WTC11 (cell line): ENCODE results near the gene REEP1. TPM values are rescaled to one million over a fixed set of nuclear protein-coding genes. Genes with fewer than 3 reads are reported as not detected.

Source experiments
- ATAC-seq: fragments of 200-7000 bp; cut with Tn5 transposase; 2 replicates; pipeline ENCODE4 v1.10.0; 2021; ENCODE audit warnings: mild to moderate bottlenecking, moderate library complexity
- CTCF ChIA-PET: fragments of 300-600 bp; sonication (Branson Sonifier 250); formaldehyde crosslinking; loops from one replicate; lab custom pipeline; 2021; ENCODE audit warnings: antibody characterized with exemption; lab: Charles Lee
- POLR2A ChIA-PET: fragments of 350-600 bp; sonication (Branson Sonifier 250); formaldehyde crosslinking; loops from one replicate; lab custom pipeline; 2021; ENCODE audit warnings: antibody characterized with exemption; lab: Charles Lee
- DNase-seq: peaks from one replicate; pipeline ENCODE4 v3.0.0; 2021; ENCODE audit warnings: low spot score
- H3K27ac Mint-ChIP-seq: 2 replicates; pipeline ENCODE4 v1.8.0; 2021; ENCODE audit warnings: mixed read lengths
- H3K27me3 Mint-ChIP-seq: 2 replicates; pipeline ENCODE4 v1.8.0; 2021; ENCODE audit warnings: low read depth, mild to moderate bottlenecking, moderate library complexity, mixed read lengths
- H3K36me3 Mint-ChIP-seq: 2 replicates; pipeline ENCODE4 v1.8.0; 2021; ENCODE audit warnings: mixed read lengths
- H3K4me1 Mint-ChIP-seq: 2 replicates; pipeline ENCODE4 v1.8.0; 2022; ENCODE audit warnings: mixed read lengths
- H3K4me3 Mint-ChIP-seq: 2 replicates; pipeline ENCODE4 v1.8.0; 2021; ENCODE audit warnings: mild to moderate bottlenecking, moderate library complexity, mixed read lengths
- H3K9me3 Mint-ChIP-seq: 2 replicates; pipeline ENCODE4 v1.8.0; 2021; ENCODE audit warnings: mixed read lengths
- E2F5 ChIP-seq: sonication (generic); formaldehyde crosslinking; IDR thresholded peaks from 2 replicates; pipeline ENCODE4 v1.8.1; 2022; ENCODE audit warnings: mild to moderate bottlenecking, moderate library complexity, missing genetic modification reagents
- ESRRA ChIP-seq: sonication (generic); formaldehyde crosslinking; IDR thresholded peaks from 2 replicates; pipeline ENCODE4 v1.8.1; 2022; ENCODE audit warnings: mild to moderate bottlenecking, missing genetic modification reagents, borderline replicate concordance
- ETV6 ChIP-seq: sonication (generic); formaldehyde crosslinking; IDR thresholded peaks from 2 replicates; pipeline ENCODE4 v1.8.1; 2022; ENCODE audit warnings: mild to moderate bottlenecking, missing genetic modification reagents
- FOXJ3 ChIP-seq: sonication (generic); formaldehyde crosslinking; IDR thresholded peaks from 2 replicates; pipeline ENCODE4 v1.9.0; 2021; ENCODE audit warnings: missing genetic modification reagents, mild to moderate bottlenecking, borderline replicate concordance
- FOXP4 ChIP-seq: sonication (generic); formaldehyde crosslinking; IDR thresholded peaks from 2 replicates; pipeline ENCODE4 v1.8.0; 2022; ENCODE audit warnings: mild to moderate bottlenecking, missing genetic modification reagents
- GABPB1 ChIP-seq: sonication (generic); formaldehyde crosslinking; IDR thresholded peaks from 2 replicates; pipeline ENCODE4 v1.8.1; 2023; ENCODE audit warnings: mild to moderate bottlenecking, missing genetic modification reagents
- GRHL2 ChIP-seq: fragments of 250-450 bp; sonication (Bioruptor Pico); IDR thresholded peaks from 2 replicates; pipeline ENCODE4 v1.8.0; 2022; ENCODE audit warnings: mild to moderate bottlenecking, moderate library complexity; ENCODE audit not compliant: insufficient replicate concordance, severe bottlenecking
- GTF2I ChIP-seq: fragments of 250-450 bp; sonication (Bioruptor Pico); conservative IDR thresholded peaks from 2 replicates; pipeline ENCODE4 v1.4.0; 2021; ENCODE audit warnings: mild to moderate bottlenecking
- MYBL2 ChIP-seq: sonication (generic); formaldehyde crosslinking; IDR thresholded peaks from 2 replicates; pipeline ENCODE4 v1.8.1; 2023; ENCODE audit warnings: mild to moderate bottlenecking, moderate library complexity, missing genetic modification reagents
- NR2C2 ChIP-seq: sonication (generic); formaldehyde crosslinking; IDR thresholded peaks from 2 replicates; pipeline ENCODE4 v1.8.0; 2022; ENCODE audit warnings: mild to moderate bottlenecking, missing genetic modification reagents
- ZBTB21 ChIP-seq: sonication (generic); formaldehyde crosslinking; IDR thresholded peaks from 2 replicates; pipeline ENCODE4 v1.8.1; 2023; ENCODE audit warnings: mild to moderate bottlenecking, missing genetic modification reagents, borderline replicate concordance
- ZMAT4 ChIP-seq: fragments of 250-450 bp; sonication (Bioruptor Pico); IDR thresholded peaks from 2 replicates; pipeline ENCODE4 v1.9.0; 2021; ENCODE audit warnings: mild to moderate bottlenecking
- ZNF138 ChIP-seq: sonication (generic); formaldehyde crosslinking; conservative IDR thresholded peaks from 2 replicates; pipeline ENCODE4 v1.8.1; 2022; ENCODE audit warnings: mild to moderate bottlenecking, moderate library complexity, missing genetic modification reagents
- ZNF425 ChIP-seq: fragments of 250-450 bp; sonication (Bioruptor Pico); conservative IDR thresholded peaks from 2 replicates; pipeline ENCODE4 v1.9.0; 2021; ENCODE audit warnings: mild to moderate bottlenecking
- total RNA-seq: library from RNA; stranded (reverse); gene quantifications from 3 replicates; pipeline ENCODE4 v1.2.3, GENCODE V29; 2021
- TF ChIP-seq, protein P1 (sequence below): fragments of 250-450 bp; sonication (Bioruptor Pico); IDR thresholded peaks from 2 replicates; pipeline ENCODE4 v1.9.0; 2021; ENCODE audit warnings: mild to moderate bottlenecking, borderline replicate concordance
- TF ChIP-seq, protein P2 (sequence below): sonication (generic); formaldehyde crosslinking; IDR thresholded peaks from 2 replicates; pipeline ENCODE4 v1.8.0; 2022; ENCODE audit warnings: mild to moderate bottlenecking, missing genetic modification reagents
- TF ChIP-seq, protein P3 (sequence below): fragments of 250-450 bp; sonication (Bioruptor Pico); IDR thresholded peaks from 2 replicates; pipeline ENCODE4 v1.9.0; 2021; ENCODE audit warnings: mild to moderate bottlenecking

REEP1 gene
- total RNA-seq, 1 experiment from 2014 or later = 1.9 TPM

GRCh38 chr2:86175828-86176227 lies 161.6 kb downstream of the REEP1 start (continued):
- TF ChIP-seq, protein P1, sequence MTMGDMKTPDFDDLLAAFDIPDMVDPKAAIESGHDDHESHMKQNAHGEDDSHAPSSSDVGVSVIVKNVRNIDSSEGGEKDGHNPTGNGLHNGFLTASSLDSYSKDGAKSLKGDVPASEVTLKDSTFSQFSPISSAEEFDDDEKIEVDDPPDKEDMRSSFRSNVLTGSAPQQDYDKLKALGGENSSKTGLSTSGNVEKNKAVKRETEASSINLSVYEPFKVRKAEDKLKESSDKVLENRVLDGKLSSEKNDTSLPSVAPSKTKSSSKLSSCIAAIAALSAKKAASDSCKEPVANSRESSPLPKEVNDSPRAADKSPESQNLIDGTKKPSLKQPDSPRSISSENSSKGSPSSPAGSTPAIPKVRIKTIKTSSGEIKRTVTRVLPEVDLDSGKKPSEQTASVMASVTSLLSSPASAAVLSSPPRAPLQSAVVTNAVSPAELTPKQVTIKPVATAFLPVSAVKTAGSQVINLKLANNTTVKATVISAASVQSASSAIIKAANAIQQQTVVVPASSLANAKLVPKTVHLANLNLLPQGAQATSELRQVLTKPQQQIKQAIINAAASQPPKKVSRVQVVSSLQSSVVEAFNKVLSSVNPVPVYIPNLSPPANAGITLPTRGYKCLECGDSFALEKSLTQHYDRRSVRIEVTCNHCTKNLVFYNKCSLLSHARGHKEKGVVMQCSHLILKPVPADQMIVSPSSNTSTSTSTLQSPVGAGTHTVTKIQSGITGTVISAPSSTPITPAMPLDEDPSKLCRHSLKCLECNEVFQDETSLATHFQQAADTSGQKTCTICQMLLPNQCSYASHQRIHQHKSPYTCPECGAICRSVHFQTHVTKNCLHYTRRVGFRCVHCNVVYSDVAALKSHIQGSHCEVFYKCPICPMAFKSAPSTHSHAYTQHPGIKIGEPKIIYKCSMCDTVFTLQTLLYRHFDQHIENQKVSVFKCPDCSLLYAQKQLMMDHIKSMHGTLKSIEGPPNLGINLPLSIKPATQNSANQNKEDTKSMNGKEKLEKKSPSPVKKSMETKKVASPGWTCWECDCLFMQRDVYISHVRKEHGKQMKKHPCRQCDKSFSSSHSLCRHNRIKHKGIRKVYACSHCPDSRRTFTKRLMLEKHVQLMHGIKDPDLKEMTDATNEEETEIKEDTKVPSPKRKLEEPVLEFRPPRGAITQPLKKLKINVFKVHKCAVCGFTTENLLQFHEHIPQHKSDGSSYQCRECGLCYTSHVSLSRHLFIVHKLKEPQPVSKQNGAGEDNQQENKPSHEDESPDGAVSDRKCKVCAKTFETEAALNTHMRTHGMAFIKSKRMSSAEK = no peak
- TF ChIP-seq GABPB1 = no peak

DNA sequence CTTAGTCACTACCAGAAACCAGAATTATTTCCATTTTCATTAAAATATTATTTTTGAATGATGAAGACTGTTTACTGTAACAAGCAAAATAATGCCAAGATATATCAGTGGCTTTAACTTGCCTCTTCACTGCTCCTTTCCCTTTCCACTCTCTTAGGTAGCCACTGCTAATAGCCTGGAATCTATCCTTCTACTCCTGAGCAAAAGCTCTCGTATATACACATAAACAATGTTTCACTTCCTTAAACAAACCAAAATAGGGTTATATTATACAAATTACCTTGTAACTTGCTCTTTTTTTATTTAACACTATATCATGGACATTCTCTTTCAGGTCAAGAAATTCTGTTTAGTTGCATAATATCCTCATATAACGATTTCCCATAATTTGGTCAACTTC lies 163.0 kb downstream of the REEP1 start:
- ATAC-seq (no peak), DNase-seq (no peak)
- Mint-ChIP-seq H3K27ac (no peak overlapping the region), H3K4me3 (no peak overlapping the region), H3K36me3 (peaks cover 41% of the 10 kb centered on the region), H3K4me1 (no peaks in the 10 kb centered on the region), H3K9me3 (no peaks in the 10 kb centered on the region), H3K27me3 (no peaks in the 10 kb centered on the region)
- no peak for TF ChIP-seq GTF2I (CRISPR knock-in tag)
- no peak for TF ChIP-seq FOXP4 (CRISPR knock-in tag)
- TF ChIP-seq GRHL2 = no peak
- TF ChIP-seq MYBL2 (CRISPR knock-in tag) = no peak
- no peak for TF ChIP-seq ZNF425 (CRISPR knock-in tag)
- TF ChIP-seq, protein P2, sequence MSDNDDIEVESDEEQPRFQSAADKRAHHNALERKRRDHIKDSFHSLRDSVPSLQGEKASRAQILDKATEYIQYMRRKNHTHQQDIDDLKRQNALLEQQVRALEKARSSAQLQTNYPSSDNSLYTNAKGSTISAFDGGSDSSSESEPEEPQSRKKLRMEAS (CRISPR knock-in tag) = no peak
- TF ChIP-seq NR2C2 (CRISPR knock-in tag) = no peak
- TF ChIP-seq ETV6 (CRISPR knock-in tag) = no peak
- TF ChIP-seq FOXJ3 (CRISPR knock-in tag) = no peak
- TF ChIP-seq ZNF138 = no peak
- TF ChIP-seq, protein P3, sequence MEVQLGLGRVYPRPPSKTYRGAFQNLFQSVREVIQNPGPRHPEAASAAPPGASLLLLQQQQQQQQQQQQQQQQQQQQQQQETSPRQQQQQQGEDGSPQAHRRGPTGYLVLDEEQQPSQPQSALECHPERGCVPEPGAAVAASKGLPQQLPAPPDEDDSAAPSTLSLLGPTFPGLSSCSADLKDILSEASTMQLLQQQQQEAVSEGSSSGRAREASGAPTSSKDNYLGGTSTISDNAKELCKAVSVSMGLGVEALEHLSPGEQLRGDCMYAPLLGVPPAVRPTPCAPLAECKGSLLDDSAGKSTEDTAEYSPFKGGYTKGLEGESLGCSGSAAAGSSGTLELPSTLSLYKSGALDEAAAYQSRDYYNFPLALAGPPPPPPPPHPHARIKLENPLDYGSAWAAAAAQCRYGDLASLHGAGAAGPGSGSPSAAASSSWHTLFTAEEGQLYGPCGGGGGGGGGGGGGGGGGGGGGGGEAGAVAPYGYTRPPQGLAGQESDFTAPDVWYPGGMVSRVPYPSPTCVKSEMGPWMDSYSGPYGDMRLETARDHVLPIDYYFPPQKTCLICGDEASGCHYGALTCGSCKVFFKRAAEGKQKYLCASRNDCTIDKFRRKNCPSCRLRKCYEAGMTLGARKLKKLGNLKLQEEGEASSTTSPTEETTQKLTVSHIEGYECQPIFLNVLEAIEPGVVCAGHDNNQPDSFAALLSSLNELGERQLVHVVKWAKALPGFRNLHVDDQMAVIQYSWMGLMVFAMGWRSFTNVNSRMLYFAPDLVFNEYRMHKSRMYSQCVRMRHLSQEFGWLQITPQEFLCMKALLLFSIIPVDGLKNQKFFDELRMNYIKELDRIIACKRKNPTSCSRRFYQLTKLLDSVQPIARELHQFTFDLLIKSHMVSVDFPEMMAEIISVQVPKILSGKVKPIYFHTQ = no peak
- no peak for TF ChIP-seq E2F5 (CRISPR knock-in tag)
- no peak for TF ChIP-seq ZBTB21 (CRISPR knock-in tag)
- no peak for TF ChIP-seq ZMAT4 (CRISPR knock-in tag)
- TF ChIP-seq ESRRA (CRISPR knock-in tag) = no peak
- ChIA-PET CTCF (no interaction called here), POLR2A (no interaction called here)
